ENCODE data around the gene ATP13A4.

DNA sequence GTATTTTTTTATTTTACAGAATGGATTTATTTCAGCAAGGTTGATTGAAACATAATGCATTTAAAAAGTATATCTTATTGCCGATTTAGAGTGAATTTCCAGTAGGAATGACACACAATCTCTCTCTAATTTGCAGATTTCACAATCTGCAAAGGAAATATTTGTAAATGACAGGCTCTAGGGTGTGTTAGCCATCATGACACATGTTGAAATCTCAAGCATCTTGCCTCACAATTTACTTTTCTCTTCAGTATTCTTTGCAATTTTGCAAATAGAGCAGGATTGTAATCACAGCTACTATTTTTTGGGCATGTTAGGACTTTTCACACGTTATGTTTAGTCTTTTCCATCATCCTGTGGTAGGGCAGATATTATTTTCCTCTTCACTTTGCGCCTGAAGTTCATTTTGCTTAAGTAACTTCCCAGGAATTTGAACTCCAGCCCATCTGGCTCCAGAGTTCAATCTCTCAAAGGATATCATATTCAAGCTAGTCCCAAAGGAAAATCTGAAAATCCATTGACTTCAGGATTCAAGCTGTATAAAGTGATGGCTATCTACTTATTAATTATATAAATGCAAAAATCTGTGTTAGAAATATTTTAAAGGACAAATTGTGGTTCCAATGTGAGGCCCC, 55.4 kb downstream of the ATP13A4 start:
- TF ChIP-seq, protein P1, sequence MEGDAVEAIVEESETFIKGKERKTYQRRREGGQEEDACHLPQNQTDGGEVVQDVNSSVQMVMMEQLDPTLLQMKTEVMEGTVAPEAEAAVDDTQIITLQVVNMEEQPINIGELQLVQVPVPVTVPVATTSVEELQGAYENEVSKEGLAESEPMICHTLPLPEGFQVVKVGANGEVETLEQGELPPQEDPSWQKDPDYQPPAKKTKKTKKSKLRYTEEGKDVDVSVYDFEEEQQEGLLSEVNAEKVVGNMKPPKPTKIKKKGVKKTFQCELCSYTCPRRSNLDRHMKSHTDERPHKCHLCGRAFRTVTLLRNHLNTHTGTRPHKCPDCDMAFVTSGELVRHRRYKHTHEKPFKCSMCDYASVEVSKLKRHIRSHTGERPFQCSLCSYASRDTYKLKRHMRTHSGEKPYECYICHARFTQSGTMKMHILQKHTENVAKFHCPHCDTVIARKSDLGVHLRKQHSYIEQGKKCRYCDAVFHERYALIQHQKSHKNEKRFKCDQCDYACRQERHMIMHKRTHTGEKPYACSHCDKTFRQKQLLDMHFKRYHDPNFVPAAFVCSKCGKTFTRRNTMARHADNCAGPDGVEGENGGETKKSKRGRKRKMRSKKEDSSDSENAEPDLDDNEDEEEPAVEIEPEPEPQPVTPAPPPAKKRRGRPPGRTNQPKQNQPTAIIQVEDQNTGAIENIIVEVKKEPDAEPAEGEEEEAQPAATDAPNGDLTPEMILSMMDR (IDR thresholded peaks at IDR 0.05) = no peak
- no peak for TF ChIP-seq POLR2A (IDR thresholded peaks at IDR 0.05; ENCODE audit: low read depth)
